H9 (cell line): ENCODE measurements around the gene ARHGAP15. TPM values are rescaled to one million over a fixed set of nuclear protein-coding genes. Genes with fewer than 3 reads are reported as not detected.

Source experiments
- DNase-seq: peaks from one replicate; pipeline ENCODE4 v3.0.0-alpha.2; 2017
- H2AFZ ChIP-seq: one replicate; pipeline ENCODE4 v1.6.1; 2013; ENCODE audit warnings: mild to moderate bottlenecking, low read length, control low read depth, moderate library complexity
- H2AK5ac ChIP-seq: 2 replicates; pipeline ENCODE4 v1.6.1; 2013; ENCODE audit warnings: low read length, control low read depth, mixed read lengths; ENCODE audit not compliant: insufficient read length
- H2BK120ac ChIP-seq: one replicate; pipeline ENCODE4 v1.6.1; 2013; ENCODE audit warnings: low read depth, mild to moderate bottlenecking, low read length, control low read depth, inconsistent platforms; ENCODE audit not compliant: poor library complexity, severe bottlenecking
- H2BK12ac ChIP-seq: 2 replicates; pipeline ENCODE4 v1.6.1; 2013; ENCODE audit warnings: low read length, control low read depth, mixed read lengths, low read depth; ENCODE audit not compliant: insufficient read length
- H2BK15ac ChIP-seq: 2 replicates; pipeline ENCODE4 v1.6.1; 2013; ENCODE audit warnings: low read depth, low read length, control low read depth
- H2BK20ac ChIP-seq: one replicate; pipeline ENCODE4 v1.6.1; 2013; ENCODE audit warnings: low read depth, mild to moderate bottlenecking, low read length, control low read depth, inconsistent platforms; ENCODE audit not compliant: poor library complexity, severe bottlenecking
- H2BK5ac ChIP-seq: 2 replicates; pipeline ENCODE4 v1.6.1; 2013; ENCODE audit warnings: low read length, control low read depth, mixed read lengths; ENCODE audit not compliant: insufficient read length
- H3K14ac ChIP-seq: 2 replicates; pipeline ENCODE4 v1.6.1; 2013; ENCODE audit warnings: low read length, control low read depth; ENCODE audit not compliant: insufficient read depth
- H3K18ac ChIP-seq: 2 replicates; pipeline ENCODE4 v1.6.1; 2013; ENCODE audit warnings: low read depth, mild to moderate bottlenecking, mixed read lengths, low read length, control low read depth; ENCODE audit not compliant: insufficient read length
- H3K23ac ChIP-seq: 2 replicates; pipeline ENCODE4 v1.6.1; 2013; ENCODE audit warnings: low read length, control low read depth, mixed read lengths, low read depth; ENCODE audit not compliant: insufficient read length
- H3K23me2 ChIP-seq: 2 replicates; pipeline ENCODE4 v1.6.1; 2013; ENCODE audit warnings: low read depth, mild to moderate bottlenecking, mixed read lengths, low read length, control low read depth; ENCODE audit not compliant: insufficient read length, poor library complexity, severe bottlenecking
- H3K27ac ChIP-seq: 2 replicates; pipeline ENCODE4 v1.5.1; 2013; ENCODE audit warnings: low read length, control low read depth, mixed read lengths, low read depth; ENCODE audit not compliant: insufficient read length
- H3K27me3 ChIP-seq: 2 replicates; pipeline ENCODE4 v1.6.1; 2013; ENCODE audit warnings: low read length, control low read depth, inconsistent platforms; ENCODE audit not compliant: insufficient read depth
- H3K4ac ChIP-seq: 2 replicates; pipeline ENCODE4 v1.6.1; 2013; ENCODE audit warnings: low read depth, mild to moderate bottlenecking, control low read depth, inconsistent platforms, low read length, moderate library complexity
- H3K4me1 ChIP-seq: 2 replicates; pipeline ENCODE4 v1.6.1; 2013; ENCODE audit warnings: low read length, control low read depth, inconsistent platforms; ENCODE audit not compliant: insufficient read depth
- H3K4me2 ChIP-seq: 2 replicates; pipeline ENCODE4 v1.6.1; 2013; ENCODE audit warnings: low read length, control low read depth, mixed read lengths; ENCODE audit not compliant: insufficient read length, insufficient read depth
- H3K56ac ChIP-seq: 2 replicates; pipeline ENCODE4 v1.6.1; 2013; ENCODE audit warnings: low read depth, mild to moderate bottlenecking, mixed read lengths, low read length, control low read depth; ENCODE audit not compliant: insufficient read length
- H3K79me1 ChIP-seq: 2 replicates; pipeline ENCODE4 v1.6.1; 2013; ENCODE audit warnings: low read depth, mild to moderate bottlenecking, moderate library complexity, low read length, control low read depth, inconsistent platforms; ENCODE audit not compliant: insufficient read depth, poor library complexity, severe bottlenecking
- H3K79me2 ChIP-seq: 2 replicates; pipeline ENCODE4 v1.6.1; 2013; ENCODE audit warnings: low read length, control low read depth, inconsistent platforms; ENCODE audit not compliant: insufficient read depth
- H3K9ac ChIP-seq: 2 replicates; pipeline ENCODE4 v1.6.1; 2013; ENCODE audit warnings: low read length, control low read depth, mixed read lengths; ENCODE audit not compliant: insufficient read length; ENCODE audit errors: extremely low read depth
- H3K9me3 ChIP-seq: one replicate; pipeline ENCODE4 v1.6.1; 2013; ENCODE audit warnings: low read depth, low read length, inconsistent platforms; ENCODE audit not compliant: control insufficient read depth
- H3T11ph ChIP-seq: one replicate; pipeline ENCODE4 v1.6.1; 2013; ENCODE audit warnings: mild to moderate bottlenecking, low read length, control low read depth, inconsistent platforms
- H4K20me1 ChIP-seq: one replicate; pipeline ENCODE4 v1.6.1; 2013; ENCODE audit not compliant: control insufficient read depth, insufficient read length, insufficient read depth
- H4K5ac ChIP-seq: 2 replicates; pipeline ENCODE4 v1.6.1; 2013; ENCODE audit warnings: low read depth, mild to moderate bottlenecking, mixed read lengths, low read length, control low read depth; ENCODE audit not compliant: insufficient read length
- H4K8ac ChIP-seq: replicated peaks from 2 replicates; pipeline ENCODE4 v1.6.1; 2013; ENCODE audit warnings: low read length, control low read depth, mixed read lengths, low read depth; ENCODE audit not compliant: insufficient read length
- H4K91ac ChIP-seq: 2 replicates; pipeline ENCODE4 v1.6.1; 2013; ENCODE audit warnings: low read depth, mild to moderate bottlenecking, moderate library complexity, mixed read lengths, low read length, control low read depth; ENCODE audit not compliant: insufficient read length
- H3K27ac Mint-ChIP-seq, 3 experiments: 2 replicates in 2 of 3; 3 replicates in 1 of 3; pipeline ENCODE4 v1.8.0; 2020 to 2021; ENCODE audit warnings: mixed read lengths in 3 of 3, mild to moderate bottlenecking in 1 of 3, moderate library complexity in 1 of 3
- H3K27me3 Mint-ChIP-seq: 2 replicates; pipeline ENCODE4 v1.8.0; 2021; ENCODE audit warnings: low read depth, mild to moderate bottlenecking, moderate library complexity, mixed read lengths
- H3K36me3 Mint-ChIP-seq, 3 experiments: 2 replicates in 2 of 3; 3 replicates in 1 of 3; pipeline ENCODE4 v1.8.0; 2020 to 2021; ENCODE audit warnings: low read depth in 3 of 3, mixed read lengths in 3 of 3; ENCODE audit not compliant: insufficient read depth in 1 of 3
- H3K4me1 Mint-ChIP-seq, 2 experiments: 2 replicates each; pipeline ENCODE4 v1.8.0; 2020; ENCODE audit warnings: mixed read lengths in 2 of 2
- H3K4me3 Mint-ChIP-seq, 2 experiments: 2 replicates in 1 of 2; 3 replicates in 1 of 2; pipeline ENCODE4 v1.8.0; 2020 to 2021; ENCODE audit warnings: mild to moderate bottlenecking in 2 of 2, mixed read lengths in 2 of 2, moderate library complexity in 1 of 2
- H3K9me3 Mint-ChIP-seq, 2 experiments: 2 replicates in 1 of 2; 3 replicates in 1 of 2; pipeline ENCODE4 v1.8.0; 2020; ENCODE audit warnings: mild to moderate bottlenecking in 2 of 2, mixed read lengths in 2 of 2, moderate library complexity in 1 of 2
- WGBS: extraction: QIAGEN DNeasy Blood & Tissue Kit; methylation state at CpG from one replicate; pipeline ENCODE4 v1.1.7; 2013; ENCODE audit warnings: missing lambda C conversion rate, low lambda C conversion rate, mixed read lengths; ENCODE audit not compliant: insufficient read length; ENCODE audit errors: extremely low coverage; 5-methylcytosine and 5-hydroxymethylcytosine counted together
- total RNA-seq: library from RNA; stranded (reverse); gene quantifications from 2 replicates; pipeline ENCODE4 v1.2.1, GENCODE V29; 2021
- TF ChIP-seq, protein P1 (sequence below): fragments of 200-600 bp; sonication (generic); conservative IDR thresholded peaks from 3 replicates; pipeline ENCODE4 v1.8.0; 2021; ENCODE audit warnings: antibody characterized with exemption, mild to moderate bottlenecking

Gene ARHGAP15
- total RNA-seq, 1 experiment from 2014 or later, result not detected

- H4K8ac ChIP-seq, result no peak overlapping the region
- H3K27me3 ChIP-seq, result no peaks in the 10 kb centered on the region
- no peak overlapping the region for H2BK5ac ChIP-seq
- no peak overlapping the region for H3K4ac ChIP-seq
- Mint-ChIP-seq H3K36me3 (no peaks in the 10 kb centered on the region), H3K27me3 (no peaks in the 10 kb centered on the region), H3K27ac (no peak overlapping the region), H3K4me1 (peaks cover 23 to 25% of the 10 kb centered on the region in 2 experiments), H3K4me3 (no peak overlapping the region), H3K9me3 (no peaks in the 10 kb centered on the region)
- TF ChIP-seq, protein P1, sequence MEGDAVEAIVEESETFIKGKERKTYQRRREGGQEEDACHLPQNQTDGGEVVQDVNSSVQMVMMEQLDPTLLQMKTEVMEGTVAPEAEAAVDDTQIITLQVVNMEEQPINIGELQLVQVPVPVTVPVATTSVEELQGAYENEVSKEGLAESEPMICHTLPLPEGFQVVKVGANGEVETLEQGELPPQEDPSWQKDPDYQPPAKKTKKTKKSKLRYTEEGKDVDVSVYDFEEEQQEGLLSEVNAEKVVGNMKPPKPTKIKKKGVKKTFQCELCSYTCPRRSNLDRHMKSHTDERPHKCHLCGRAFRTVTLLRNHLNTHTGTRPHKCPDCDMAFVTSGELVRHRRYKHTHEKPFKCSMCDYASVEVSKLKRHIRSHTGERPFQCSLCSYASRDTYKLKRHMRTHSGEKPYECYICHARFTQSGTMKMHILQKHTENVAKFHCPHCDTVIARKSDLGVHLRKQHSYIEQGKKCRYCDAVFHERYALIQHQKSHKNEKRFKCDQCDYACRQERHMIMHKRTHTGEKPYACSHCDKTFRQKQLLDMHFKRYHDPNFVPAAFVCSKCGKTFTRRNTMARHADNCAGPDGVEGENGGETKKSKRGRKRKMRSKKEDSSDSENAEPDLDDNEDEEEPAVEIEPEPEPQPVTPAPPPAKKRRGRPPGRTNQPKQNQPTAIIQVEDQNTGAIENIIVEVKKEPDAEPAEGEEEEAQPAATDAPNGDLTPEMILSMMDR, result no peak
- H3K79me1 ChIP-seq, result no peaks in the 10 kb centered on the region
- no peaks in the 10 kb centered on the region for H3K79me2 ChIP-seq
- H3K23me2 ChIP-seq, result no peaks in the 10 kb centered on the region
- no peak overlapping the region for H4K5ac ChIP-seq
- H2BK15ac ChIP-seq, result no peak overlapping the region
- H2AFZ ChIP-seq, result no peak overlapping the region
- H3K4me2 ChIP-seq, result no peak overlapping the region
- no peaks in the 10 kb centered on the region for H4K20me1 ChIP-seq
- H3K23ac ChIP-seq, result no peak overlapping the region
- no peak overlapping the region for H2AK5ac ChIP-seq
- DNase-seq, result no peak
- no CpG with 5 or more reads among the region's 4 CpGs for WGBS
- no peak overlapping the region for H2BK120ac ChIP-seq
- no peaks in the 10 kb centered on the region for H3K9me3 ChIP-seq
- H2BK20ac ChIP-seq, result no peak overlapping the region
- H3K18ac ChIP-seq, result no peak overlapping the region
- H3K14ac ChIP-seq, result no peak overlapping the region
- H3K56ac ChIP-seq, result no peak overlapping the region
- H2BK12ac ChIP-seq, result no peak overlapping the region
- H4K91ac ChIP-seq, result no peak overlapping the region
- no peak overlapping the region for H3K27ac ChIP-seq
- no peak overlapping the region for H3T11ph ChIP-seq
- no peak overlapping the region for H3K9ac ChIP-seq
- H3K4me1 ChIP-seq, result peaks cover 6% of the 10 kb centered on the region; the same call in 1 of the 2 replicates
These were observed 96.7 kb downstream of the ARHGAP15 start for GRCh38 chr2:143225931-143226330.
